Measurements from ENCODE around the gene TH. TPM values are rescaled to one million over a fixed set of nuclear protein-coding genes. Genes with fewer than 3 reads are reported as not detected.

TH gene
- total and polyA plus RNA-seq, 2 of the 8 experiments (the other 6 are each of a cell fraction or from before 2014, with no cell fraction given): 0.09 TPM; not detected in 1

DNA sequence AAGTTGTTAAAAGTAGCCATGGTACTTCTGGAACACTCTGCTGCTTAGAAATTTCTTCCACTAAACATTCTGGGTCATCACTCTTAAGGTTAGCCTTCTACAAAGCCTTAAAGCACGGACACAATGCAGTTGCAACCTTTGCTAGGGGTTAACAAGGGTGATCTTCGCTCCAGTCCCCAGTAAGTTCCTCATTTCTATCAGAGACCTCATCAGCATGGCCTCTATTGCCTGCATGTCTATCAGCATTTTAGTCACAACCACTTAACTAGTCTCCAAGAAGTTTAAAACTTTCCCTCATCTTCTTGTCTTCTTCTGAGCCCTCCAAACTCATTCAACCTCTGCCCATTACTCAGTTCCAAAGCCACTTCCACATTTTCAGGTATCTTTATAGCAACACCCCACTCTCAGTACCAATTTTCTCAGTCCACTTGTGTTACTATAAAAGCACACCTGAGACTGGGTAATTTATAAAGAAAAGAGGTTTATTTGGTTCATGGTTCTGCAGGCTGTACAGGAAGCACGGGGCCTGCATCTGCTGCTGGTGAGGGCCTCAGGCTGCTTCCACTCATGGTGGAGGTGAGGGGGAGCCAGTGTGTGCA, 48.7 kb upstream of the TH start (continued):
- TF ChIP-seq, protein P1, sequence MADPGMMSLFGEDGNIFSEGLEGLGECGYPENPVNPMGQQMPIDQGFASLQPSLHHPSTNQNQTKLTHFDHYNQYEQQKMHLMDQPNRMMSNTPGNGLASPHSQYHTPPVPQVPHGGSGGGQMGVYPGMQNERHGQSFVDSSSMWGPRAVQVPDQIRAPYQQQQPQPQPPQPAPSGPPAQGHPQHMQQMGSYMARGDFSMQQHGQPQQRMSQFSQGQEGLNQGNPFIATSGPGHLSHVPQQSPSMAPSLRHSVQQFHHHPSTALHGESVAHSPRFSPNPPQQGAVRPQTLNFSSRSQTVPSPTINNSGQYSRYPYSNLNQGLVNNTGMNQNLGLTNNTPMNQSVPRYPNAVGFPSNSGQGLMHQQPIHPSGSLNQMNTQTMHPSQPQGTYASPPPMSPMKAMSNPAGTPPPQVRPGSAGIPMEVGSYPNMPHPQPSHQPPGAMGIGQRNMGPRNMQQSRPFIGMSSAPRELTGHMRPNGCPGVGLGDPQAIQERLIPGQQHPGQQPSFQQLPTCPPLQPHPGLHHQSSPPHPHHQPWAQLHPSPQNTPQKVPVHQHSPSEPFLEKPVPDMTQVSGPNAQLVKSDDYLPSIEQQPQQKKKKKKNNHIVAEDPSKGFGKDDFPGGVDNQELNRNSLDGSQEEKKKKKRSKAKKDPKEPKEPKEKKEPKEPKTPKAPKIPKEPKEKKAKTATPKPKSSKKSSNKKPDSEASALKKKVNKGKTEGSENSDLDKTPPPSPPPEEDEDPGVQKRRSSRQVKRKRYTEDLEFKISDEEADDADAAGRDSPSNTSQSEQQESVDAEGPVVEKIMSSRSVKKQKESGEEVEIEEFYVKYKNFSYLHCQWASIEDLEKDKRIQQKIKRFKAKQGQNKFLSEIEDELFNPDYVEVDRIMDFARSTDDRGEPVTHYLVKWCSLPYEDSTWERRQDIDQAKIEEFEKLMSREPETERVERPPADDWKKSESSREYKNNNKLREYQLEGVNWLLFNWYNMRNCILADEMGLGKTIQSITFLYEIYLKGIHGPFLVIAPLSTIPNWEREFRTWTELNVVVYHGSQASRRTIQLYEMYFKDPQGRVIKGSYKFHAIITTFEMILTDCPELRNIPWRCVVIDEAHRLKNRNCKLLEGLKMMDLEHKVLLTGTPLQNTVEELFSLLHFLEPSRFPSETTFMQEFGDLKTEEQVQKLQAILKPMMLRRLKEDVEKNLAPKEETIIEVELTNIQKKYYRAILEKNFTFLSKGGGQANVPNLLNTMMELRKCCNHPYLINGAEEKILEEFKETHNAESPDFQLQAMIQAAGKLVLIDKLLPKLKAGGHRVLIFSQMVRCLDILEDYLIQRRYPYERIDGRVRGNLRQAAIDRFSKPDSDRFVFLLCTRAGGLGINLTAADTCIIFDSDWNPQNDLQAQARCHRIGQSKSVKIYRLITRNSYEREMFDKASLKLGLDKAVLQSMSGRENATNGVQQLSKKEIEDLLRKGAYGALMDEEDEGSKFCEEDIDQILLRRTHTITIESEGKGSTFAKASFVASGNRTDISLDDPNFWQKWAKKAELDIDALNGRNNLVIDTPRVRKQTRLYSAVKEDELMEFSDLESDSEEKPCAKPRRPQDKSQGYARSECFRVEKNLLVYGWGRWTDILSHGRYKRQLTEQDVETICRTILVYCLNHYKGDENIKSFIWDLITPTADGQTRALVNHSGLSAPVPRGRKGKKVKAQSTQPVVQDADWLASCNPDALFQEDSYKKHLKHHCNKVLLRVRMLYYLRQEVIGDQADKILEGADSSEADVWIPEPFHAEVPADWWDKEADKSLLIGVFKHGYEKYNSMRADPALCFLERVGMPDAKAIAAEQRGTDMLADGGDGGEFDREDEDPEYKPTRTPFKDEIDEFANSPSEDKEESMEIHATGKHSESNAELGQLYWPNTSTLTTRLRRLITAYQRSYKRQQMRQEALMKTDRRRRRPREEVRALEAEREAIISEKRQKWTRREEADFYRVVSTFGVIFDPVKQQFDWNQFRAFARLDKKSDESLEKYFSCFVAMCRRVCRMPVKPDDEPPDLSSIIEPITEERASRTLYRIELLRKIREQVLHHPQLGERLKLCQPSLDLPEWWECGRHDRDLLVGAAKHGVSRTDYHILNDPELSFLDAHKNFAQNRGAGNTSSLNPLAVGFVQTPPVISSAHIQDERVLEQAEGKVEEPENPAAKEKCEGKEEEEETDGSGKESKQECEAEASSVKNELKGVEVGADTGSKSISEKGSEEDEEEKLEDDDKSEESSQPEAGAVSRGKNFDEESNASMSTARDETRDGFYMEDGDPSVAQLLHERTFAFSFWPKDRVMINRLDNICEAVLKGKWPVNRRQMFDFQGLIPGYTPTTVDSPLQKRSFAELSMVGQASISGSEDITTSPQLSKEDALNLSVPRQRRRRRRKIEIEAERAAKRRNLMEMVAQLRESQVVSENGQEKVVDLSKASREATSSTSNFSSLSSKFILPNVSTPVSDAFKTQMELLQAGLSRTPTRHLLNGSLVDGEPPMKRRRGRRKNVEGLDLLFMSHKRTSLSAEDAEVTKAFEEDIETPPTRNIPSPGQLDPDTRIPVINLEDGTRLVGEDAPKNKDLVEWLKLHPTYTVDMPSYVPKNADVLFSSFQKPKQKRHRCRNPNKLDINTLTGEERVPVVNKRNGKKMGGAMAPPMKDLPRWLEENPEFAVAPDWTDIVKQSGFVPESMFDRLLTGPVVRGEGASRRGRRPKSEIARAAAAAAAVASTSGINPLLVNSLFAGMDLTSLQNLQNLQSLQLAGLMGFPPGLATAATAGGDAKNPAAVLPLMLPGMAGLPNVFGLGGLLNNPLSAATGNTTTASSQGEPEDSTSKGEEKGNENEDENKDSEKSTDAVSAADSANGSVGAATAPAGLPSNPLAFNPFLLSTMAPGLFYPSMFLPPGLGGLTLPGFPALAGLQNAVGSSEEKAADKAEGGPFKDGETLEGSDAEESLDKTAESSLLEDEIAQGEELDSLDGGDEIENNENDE (IDR thresholded peaks at IDR 0.05; ENCODE audit: insufficient replicate concordance, low read length): no peak
- TF ChIP-seq GABPA (IDR thresholded peaks at IDR 0.05; ENCODE audit: borderline replicate concordance, insufficient read depth, low read length) (no peak), RNF2 (IDR thresholded peaks at IDR 0.05; ENCODE audit: borderline replicate concordance, low read depth, low read length, missing control alignments, poor library complexity, severe bottlenecking) (no peak), RFX5 (IDR thresholded peaks at IDR 0.05; ENCODE audit: borderline replicate concordance, low read depth, low read length) (no peak), JUN (IDR thresholded peaks at IDR 0.05; ENCODE audit: low read depth, low read length) (no peak), POLR2A (IDR thresholded peaks at IDR 0.05; ENCODE audit: control extremely low read depth in 1 of 2, low read depth in 2 of 2, low read length in 2 of 2) (no peak), KDM5A (IDR thresholded peaks at IDR 0.05; ENCODE audit: low read length) (no peak)
